ENCODE measurements around the gene PANK4.

Gene PANK4

DNA sequence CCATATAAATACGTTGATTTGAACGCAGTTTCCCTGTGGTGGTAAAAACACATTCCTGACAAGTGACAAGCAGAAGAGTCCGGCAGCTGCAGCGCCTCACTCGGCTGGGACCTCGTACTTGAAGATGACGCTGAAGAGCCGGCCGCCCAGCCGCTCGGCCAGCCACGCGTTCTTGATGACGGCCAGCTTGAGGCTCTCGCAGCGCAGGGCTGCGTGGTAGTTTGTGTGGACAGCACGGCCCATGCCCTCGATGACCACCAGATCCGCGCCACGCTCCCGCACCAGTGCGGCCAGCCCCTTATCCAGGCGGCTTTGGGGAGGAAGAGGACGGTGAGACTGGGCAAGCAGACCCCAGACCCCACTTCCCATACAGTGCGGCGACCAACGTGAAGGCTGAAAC lies 17.6 kb downstream of the PANK4 start:
- FAIRE-seq: no peak

GRCh38 chr1:2508180-2508579 lies 18.2 kb downstream of the PANK4 start:
- FAIRE-seq: no peak

DNA sequence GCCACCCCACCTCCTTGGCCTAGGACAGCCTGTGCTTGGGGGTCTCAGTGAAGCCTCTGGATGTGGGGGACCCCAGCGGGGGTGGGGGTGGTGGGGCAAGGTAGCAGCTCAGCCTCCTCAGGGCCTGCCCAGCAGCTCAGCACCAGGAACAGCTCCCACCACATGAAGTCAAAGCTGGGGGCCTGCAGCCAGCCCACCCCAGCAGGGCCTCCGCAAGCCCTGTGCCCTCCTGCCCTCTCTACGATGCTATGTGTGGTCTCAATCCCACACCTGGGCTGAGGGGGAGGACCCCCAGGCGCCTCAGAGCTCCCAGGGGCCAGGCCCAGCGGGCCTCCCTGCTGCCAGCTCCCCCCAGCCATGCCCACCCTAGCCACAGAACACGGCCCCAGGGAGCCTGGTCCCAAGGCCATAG lies 18.6 kb downstream of the PANK4 start:
- no peak for FAIRE-seq

DNA sequence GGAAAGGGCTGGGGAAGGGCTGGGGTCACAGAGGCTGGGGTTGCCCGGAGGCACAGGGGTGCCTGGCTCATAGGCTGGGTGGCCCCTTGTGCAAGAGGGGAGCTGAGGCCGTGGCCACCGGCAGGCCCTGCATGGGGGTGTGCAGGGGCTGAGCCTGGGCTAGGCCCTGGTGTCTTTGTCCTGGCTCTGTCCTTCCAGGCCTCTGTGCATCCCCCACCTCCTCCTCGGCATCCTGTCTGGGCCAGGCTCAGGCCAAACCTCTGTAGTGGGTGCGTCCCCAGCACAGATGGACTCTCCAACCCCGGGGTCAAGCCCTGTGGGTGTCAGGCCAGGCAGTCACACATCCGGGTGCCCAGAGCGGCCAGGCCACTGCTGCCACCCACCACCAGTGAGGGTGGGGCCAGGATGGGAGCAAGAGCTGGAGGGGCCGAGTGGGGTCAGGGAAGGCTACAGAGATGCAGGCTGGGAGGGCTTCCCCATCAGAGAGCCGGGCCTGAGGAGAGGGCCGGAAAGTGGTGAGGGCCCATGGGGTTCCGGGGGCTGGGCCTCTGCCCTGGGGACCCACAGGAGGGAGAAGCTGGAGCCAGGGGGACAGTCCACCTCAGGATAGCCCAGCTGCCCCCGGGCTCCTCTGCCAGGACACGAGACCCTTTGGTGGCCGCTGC lies 19.4 kb downstream of the PANK4 start:
- no peak for FAIRE-seq

GRCh38 chr1:2506007-2506860 lies 20.2 kb downstream of the PANK4 start:
- no peak for FAIRE-seq

- FAIRE-seq: no peak
Measured at GRCh38 chr1:2505461-2505994, 20.9 kb downstream of the PANK4 start.

- FAIRE-seq: no peak
Measured at GRCh38 chr1:2504949-2505272, 21.5 kb downstream of the PANK4 start.

DNA sequence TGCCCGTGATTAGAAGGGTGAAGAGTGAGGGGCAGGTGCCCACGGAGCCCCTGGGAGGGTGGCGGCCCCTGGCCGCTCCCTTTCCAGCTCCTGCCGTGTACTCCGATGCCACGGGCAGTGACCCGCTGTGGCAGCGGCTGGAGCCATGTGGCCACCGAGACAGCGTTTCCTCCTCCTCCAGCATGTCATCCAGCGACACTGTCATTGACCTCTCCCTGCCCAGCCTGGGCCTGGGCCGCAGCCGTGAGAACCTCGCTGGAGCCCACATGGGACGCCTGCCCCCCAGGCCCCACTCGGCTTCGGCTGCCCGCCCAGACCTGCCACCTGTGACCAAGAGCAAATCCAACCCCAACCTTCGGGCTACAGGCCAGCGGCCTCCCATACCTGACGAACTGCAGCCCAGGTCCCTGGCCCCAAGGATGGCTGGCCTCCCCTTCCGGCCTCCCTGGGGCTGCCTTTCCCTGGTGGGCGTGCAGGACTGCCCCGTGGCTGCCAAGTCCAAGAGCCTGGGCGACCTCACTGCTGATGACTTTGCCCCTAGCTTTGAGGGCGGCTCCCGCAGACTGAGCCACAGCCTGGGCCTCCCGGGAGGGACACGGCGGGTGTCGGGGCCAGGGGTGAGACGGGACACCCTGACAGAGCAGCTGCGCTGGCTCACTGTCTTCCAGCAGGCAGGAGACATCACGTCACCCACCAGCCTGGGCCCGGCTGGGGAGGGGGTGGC lies 22.0 kb downstream of the PANK4 start:
- FAIRE-seq: no peak

- FAIRE-seq: no peak
Measured at GRCh38 chr1:2503554-2504224, 22.7 kb downstream of the PANK4 start.

GRCh38 chr1:2502661-2503553 lies 23.5 kb downstream of the PANK4 start:
- FAIRE-seq: no peak

GRCh38 chr1:2502210-2502609 lies 24.2 kb downstream of the PANK4 start:
- FAIRE-seq: no peak

DNA sequence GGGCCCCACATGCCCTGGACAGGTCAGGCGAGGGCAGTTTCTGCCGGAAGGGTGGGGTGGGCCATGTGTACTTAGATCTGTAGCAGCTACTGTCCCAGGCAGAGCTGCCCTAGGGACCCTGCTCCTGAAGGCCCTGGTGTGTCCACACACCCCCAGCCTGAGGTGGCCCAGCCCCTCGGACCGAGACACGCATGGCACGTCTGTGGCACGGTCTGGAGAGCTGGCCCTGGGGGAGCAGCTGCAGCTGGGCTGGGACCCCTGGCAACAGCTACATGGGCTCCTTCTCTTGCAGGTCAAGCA lies 24.6 kb downstream of the PANK4 start:
- no peak for FAIRE-seq

- no peak for FAIRE-seq
Measured at GRCh38 chr1:2501041-2501819, 25.2 kb downstream of the PANK4 start.

- no peak for FAIRE-seq
Measured at GRCh38 chr1:2499986-2500596, 26.3 kb downstream of the PANK4 start.

GRCh38 chr1:2499260-2499659 lies 27.1 kb downstream of the PANK4 start:
- no peak for FAIRE-seq

DNA sequence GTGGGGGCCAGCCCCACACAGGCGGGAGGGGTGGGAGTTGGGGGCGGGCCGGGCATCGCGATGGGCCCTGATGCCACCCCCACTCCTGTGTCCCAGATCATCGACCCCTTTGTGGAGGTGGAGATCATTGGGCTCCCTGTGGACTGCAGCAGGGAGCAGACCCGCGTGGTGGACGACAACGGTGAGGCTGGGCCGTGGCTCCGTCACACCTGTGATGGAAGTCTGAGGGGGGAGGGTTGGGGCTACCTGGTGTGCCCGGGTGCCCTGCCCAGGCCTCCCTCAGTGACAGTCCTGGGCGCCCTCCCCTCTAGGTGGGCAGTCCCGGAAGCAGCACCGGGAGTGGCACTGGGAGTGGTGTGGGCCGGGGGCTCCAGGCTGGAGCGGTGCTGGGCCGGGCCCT lies 27.7 kb downstream of the PANK4 start:
- no peak for FAIRE-seq

GRCh38 chr1:2497891-2498290 lies 28.5 kb downstream of the PANK4 start:
- FAIRE-seq: no peak

DNA sequence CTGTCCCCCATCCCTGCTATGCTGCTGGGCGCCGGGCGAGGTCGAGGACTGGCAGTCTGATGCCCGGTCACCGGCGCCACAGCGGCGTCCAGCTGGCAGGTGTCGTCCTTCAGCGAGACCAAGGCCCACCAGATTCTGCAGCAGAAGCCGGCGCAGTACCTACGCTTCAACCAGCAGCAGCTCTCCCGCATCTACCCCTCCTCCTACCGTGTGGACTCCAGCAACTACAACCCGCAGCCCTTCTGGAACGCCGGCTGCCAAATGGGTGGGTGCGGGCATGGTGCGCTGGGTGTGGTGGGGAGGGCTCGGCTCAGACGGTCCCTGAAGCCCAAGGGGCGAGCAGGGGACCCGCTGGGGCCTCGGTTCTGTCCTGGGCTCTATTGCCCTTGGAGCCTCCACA lies 29.6 kb downstream of the PANK4 start:
- no peak for FAIRE-seq

GRCh38 chr1:2496087-2496622 lies 30.2 kb downstream of the PANK4 start:
- no peak for FAIRE-seq

GRCh38 chr1:2495546-2495945 lies 30.9 kb downstream of the PANK4 start:
- FAIRE-seq: no peak

DNA sequence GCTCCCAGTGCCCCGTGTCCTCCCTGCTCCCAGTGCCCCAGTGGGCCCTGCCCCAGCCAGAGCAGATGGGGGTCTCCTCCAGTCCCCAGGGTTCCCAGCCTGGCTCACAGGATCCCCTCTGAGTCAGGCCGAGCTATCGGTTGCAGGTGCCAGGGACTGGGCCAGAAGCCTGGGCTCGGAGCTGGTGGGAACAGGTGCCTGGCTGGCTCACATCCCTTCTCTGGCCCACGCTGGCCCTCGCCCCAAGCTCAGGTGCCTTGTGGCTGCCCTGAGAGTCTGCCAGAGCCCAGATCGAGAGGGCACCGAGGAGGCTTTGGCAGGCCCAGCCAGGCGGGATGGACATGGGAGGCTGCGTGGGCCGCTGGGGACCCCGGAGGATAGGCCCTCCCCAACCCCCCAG lies 31.4 kb downstream of the PANK4 start:
- no peak for FAIRE-seq

All from G401.6 (cell line).